ENCODE results near the gene PHACTR1.

GRCh38 chr6:13268913-13269518 lies 552.4 kb downstream of the PHACTR1 start:
- TF ChIP-seq EZH2 (IDR thresholded peaks at IDR 0.05) (no peak), POLR2AphosphoS5 (IDR thresholded peaks at IDR 0.05; ENCODE audit: borderline replicate concordance, low read depth, low read length) (no peak), FOXP2 (optimal IDR thresholded peaks at IDR 0.05; ENCODE audit: control extremely low read depth, extremely low read length, insufficient read depth) (no peak)

Data from SK-N-MC (cell line).